ENCODE data around the gene BRAF.
"Not testable (repeated sequence)": the region's sequence is repeated elsewhere in the genome, so short reads cannot be mapped to it uniquely, and the experiment has no call there.

Gene BRAF

GRCh38 chr7:140679186-140679585 lies 245.5 kb downstream of the BRAF start:
- TF ChIP-seq CTCF (IDR thresholded peaks at IDR 0.05; ENCODE audit: low read depth, low read length) (no peak), MYC (IDR thresholded peaks at IDR 0.05; ENCODE audit: low read depth, low read length) (no peak), MAX (IDR thresholded peaks at IDR 0.05; ENCODE audit: low read depth, low read length) (no peak), POLR2A (IDR thresholded peaks at IDR 0.05; ENCODE audit: extremely low read depth, insufficient read length) (no peak)
- no peak overlapping the region for H3K4me3 ChIP-seq (ENCODE audit: low read depth, low read length)
- DNase-seq (ENCODE audit: low read depth) = no peak

- TF ChIP-seq POLR2A (IDR thresholded peaks at IDR 0.05; ENCODE audit: extremely low read depth, insufficient read length) = no peak
- TF ChIP-seq MYC (IDR thresholded peaks at IDR 0.05; ENCODE audit: low read depth, low read length) = no peak
- TF ChIP-seq MAX (IDR thresholded peaks at IDR 0.05; ENCODE audit: low read depth, low read length) = no peak
- TF ChIP-seq CTCF (IDR thresholded peaks at IDR 0.05; ENCODE audit: low read depth, low read length) = no peak
These were observed 246.0 kb downstream of the BRAF start for GRCh38 chr7:140678816-140679130.

GRCh38 chr7:140678081-140678815 lies 246.5 kb downstream of the BRAF start:
- no peak for DNase-seq (ENCODE audit: low read depth)
- H3K4me3 ChIP-seq (ENCODE audit: low read depth, low read length) = no peak overlapping the region
- TF ChIP-seq CTCF (IDR thresholded peaks at IDR 0.05; ENCODE audit: low read depth, low read length) = no peak
- no peak for TF ChIP-seq MYC (IDR thresholded peaks at IDR 0.05; ENCODE audit: low read depth, low read length)
- TF ChIP-seq MAX (IDR thresholded peaks at IDR 0.05; ENCODE audit: low read depth, low read length) = no peak
- no peak for TF ChIP-seq POLR2A (IDR thresholded peaks at IDR 0.05; ENCODE audit: extremely low read depth, insufficient read length)

More at GRCh38 chr7:140678816-140679130, 246.0 kb downstream of the BRAF start:
- H3K4me3 ChIP-seq (ENCODE audit: low read depth, low read length) = no peak overlapping the region
- no peak for DNase-seq (ENCODE audit: low read depth)

- no peak for DNase-seq (ENCODE audit: low read depth)
- TF ChIP-seq MAX (IDR thresholded peaks at IDR 0.05; ENCODE audit: low read depth, low read length) = no peak
- TF ChIP-seq POLR2A (IDR thresholded peaks at IDR 0.05; ENCODE audit: extremely low read depth, insufficient read length) = no peak
- TF ChIP-seq CTCF (IDR thresholded peaks at IDR 0.05; ENCODE audit: low read depth, low read length) = no peak
- TF ChIP-seq MYC (IDR thresholded peaks at IDR 0.05; ENCODE audit: low read depth, low read length) = no peak
- H3K4me3 ChIP-seq (ENCODE audit: low read depth, low read length) = no peak overlapping the region
These were observed 247.2 kb downstream of the BRAF start for GRCh38 chr7:140677496-140677895.

- DNase-seq (ENCODE audit: low read depth) = not testable (repeated sequence)
These were observed 247.8 kb downstream of the BRAF start for GRCh38 chr7:140676956-140677355.

GRCh38 chr7:140676306-140676705 lies 248.4 kb downstream of the BRAF start:
- H3K4me3 ChIP-seq (ENCODE audit: low read depth, low read length) = no peak overlapping the region
- peak; percentile 54 for DNase-seq (ENCODE audit: low read depth)
- TF ChIP-seq POLR2A (IDR thresholded peaks at IDR 0.05; ENCODE audit: extremely low read depth, insufficient read length) (no peak), CTCF (IDR thresholded peaks at IDR 0.05; ENCODE audit: low read depth, low read length) (no peak), MAX (IDR thresholded peaks at IDR 0.05; ENCODE audit: low read depth, low read length) (no peak), MYC (IDR thresholded peaks at IDR 0.05; ENCODE audit: low read depth, low read length) (no peak)

More at GRCh38 chr7:140676956-140677355, 247.8 kb downstream of the BRAF start:
- H3K4me3 ChIP-seq (ENCODE audit: low read depth, low read length) = not testable (repeated sequence)
